ENCODE data around the gene BIN2. TPM values are rescaled to one million over a fixed set of nuclear protein-coding genes. Genes with fewer than 3 reads are reported as not detected.

The BIN2 gene
- total RNA-seq, 1 experiment from 2014 or later = 0.20 TPM

GRCh38 chr12:51238510-51239334 lies 85.3 kb downstream of the BIN2 start, which contains the start of gene DAZAP2 (continued):
- TF ChIP-seq ZNF512 (CRISPR knock-in tag; IDR thresholded peaks at IDR 0.05; ENCODE audit: borderline replicate concordance) (no peak), TEAD1 (CRISPR knock-in tag; IDR thresholded peaks at IDR 0.05) (peak; percentile 56; the same call in 1 of the 2 replicates), MLX (CRISPR knock-in tag; IDR thresholded peaks at IDR 0.05) (0 out of 2 replicates have a peak, but pooled peaks have one; percentile 23), FOXP1 (CRISPR knock-in tag; IDR thresholded peaks at IDR 0.05; ENCODE audit: borderline replicate concordance) (peak; percentile 77; the same call in 1 of the 2 replicates), ZNF263 (CRISPR knock-in tag; IDR thresholded peaks at IDR 0.05; ENCODE audit: low read depth) (no peak), CREB1 (CRISPR knock-in tag; IDR thresholded peaks at IDR 0.05) (0 out of 2 replicates have a peak, but pooled peaks have one; percentile 33), ZBTB43 (CRISPR knock-in tag; IDR thresholded peaks at IDR 0.05) (no peak), ZNF425 (CRISPR knock-in tag; conservative IDR thresholded peaks at IDR 0.05) (no peak), IRF2 (CRISPR knock-in tag; IDR thresholded peaks at IDR 0.05; ENCODE audit: borderline replicate concordance, low read depth) (no peak), ZNF232 (CRISPR knock-in tag; IDR thresholded peaks at IDR 0.05) (0 out of 2 replicates have a peak, but pooled peaks have one; percentile 73), ZNF396 (CRISPR knock-in tag; IDR thresholded peaks at IDR 0.05; ENCODE audit: borderline replicate concordance) (no peak), ETV6 (CRISPR knock-in tag; IDR thresholded peaks at IDR 0.05) (0 out of 2 replicates have a peak, but pooled peaks have one; percentile 66), NFATC4 (CRISPR knock-in tag; IDR thresholded peaks at IDR 0.05) (no peak), ZNF416 (CRISPR knock-in tag; IDR thresholded peaks at IDR 0.05) (no peak), ZNF219 (CRISPR knock-in tag; IDR thresholded peaks at IDR 0.05; ENCODE audit: borderline replicate concordance) (0 out of 2 replicates have a peak, but pooled peaks have one; percentile 36), SMAD4 (CRISPR knock-in tag; IDR thresholded peaks at IDR 0.05) (no peak), FOXK1 (CRISPR knock-in tag; IDR thresholded peaks at IDR 0.05) (peak; percentile 80)
- TF ChIP-seq, protein P1, sequence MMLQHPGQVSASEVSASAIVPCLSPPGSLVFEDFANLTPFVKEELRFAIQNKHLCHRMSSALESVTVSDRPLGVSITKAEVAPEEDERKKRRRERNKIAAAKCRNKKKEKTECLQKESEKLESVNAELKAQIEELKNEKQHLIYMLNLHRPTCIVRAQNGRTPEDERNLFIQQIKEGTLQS (CRISPR knock-in tag; conservative IDR thresholded peaks at IDR 0.05) = no peak
- TF ChIP-seq, protein P2, sequence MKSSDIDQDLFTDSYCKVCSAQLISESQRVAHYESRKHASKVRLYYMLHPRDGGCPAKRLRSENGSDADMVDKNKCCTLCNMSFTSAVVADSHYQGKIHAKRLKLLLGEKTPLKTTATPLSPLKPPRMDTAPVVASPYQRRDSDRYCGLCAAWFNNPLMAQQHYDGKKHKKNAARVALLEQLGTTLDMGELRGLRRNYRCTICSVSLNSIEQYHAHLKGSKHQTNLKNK (CRISPR knock-in tag; IDR thresholded peaks at IDR 0.05) = no peak
- TF ChIP-seq, protein P3, sequence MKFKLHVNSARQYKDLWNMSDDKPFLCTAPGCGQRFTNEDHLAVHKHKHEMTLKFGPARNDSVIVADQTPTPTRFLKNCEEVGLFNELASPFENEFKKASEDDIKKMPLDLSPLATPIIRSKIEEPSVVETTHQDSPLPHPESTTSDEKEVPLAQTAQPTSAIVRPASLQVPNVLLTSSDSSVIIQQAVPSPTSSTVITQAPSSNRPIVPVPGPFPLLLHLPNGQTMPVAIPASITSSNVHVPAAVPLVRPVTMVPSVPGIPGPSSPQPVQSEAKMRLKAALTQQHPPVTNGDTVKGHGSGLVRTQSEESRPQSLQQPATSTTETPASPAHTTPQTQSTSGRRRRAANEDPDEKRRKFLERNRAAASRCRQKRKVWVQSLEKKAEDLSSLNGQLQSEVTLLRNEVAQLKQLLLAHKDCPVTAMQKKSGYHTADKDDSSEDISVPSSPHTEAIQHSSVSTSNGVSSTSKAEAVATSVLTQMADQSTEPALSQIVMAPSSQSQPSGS (CRISPR knock-in tag; IDR thresholded peaks at IDR 0.05; ENCODE audit: borderline replicate concordance, low read depth) = no peak
- TF ChIP-seq, protein P4, sequence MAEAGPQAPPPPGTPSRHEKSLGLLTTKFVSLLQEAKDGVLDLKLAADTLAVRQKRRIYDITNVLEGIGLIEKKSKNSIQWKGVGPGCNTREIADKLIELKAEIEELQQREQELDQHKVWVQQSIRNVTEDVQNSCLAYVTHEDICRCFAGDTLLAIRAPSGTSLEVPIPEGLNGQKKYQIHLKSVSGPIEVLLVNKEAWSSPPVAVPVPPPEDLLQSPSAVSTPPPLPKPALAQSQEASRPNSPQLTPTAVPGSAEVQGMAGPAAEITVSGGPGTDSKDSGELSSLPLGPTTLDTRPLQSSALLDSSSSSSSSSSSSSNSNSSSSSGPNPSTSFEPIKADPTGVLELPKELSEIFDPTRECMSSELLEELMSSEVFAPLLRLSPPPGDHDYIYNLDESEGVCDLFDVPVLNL (CRISPR knock-in tag; IDR thresholded peaks at IDR 0.05; ENCODE audit: borderline replicate concordance, low read depth) = no peak
- TF ChIP-seq, protein P5, sequence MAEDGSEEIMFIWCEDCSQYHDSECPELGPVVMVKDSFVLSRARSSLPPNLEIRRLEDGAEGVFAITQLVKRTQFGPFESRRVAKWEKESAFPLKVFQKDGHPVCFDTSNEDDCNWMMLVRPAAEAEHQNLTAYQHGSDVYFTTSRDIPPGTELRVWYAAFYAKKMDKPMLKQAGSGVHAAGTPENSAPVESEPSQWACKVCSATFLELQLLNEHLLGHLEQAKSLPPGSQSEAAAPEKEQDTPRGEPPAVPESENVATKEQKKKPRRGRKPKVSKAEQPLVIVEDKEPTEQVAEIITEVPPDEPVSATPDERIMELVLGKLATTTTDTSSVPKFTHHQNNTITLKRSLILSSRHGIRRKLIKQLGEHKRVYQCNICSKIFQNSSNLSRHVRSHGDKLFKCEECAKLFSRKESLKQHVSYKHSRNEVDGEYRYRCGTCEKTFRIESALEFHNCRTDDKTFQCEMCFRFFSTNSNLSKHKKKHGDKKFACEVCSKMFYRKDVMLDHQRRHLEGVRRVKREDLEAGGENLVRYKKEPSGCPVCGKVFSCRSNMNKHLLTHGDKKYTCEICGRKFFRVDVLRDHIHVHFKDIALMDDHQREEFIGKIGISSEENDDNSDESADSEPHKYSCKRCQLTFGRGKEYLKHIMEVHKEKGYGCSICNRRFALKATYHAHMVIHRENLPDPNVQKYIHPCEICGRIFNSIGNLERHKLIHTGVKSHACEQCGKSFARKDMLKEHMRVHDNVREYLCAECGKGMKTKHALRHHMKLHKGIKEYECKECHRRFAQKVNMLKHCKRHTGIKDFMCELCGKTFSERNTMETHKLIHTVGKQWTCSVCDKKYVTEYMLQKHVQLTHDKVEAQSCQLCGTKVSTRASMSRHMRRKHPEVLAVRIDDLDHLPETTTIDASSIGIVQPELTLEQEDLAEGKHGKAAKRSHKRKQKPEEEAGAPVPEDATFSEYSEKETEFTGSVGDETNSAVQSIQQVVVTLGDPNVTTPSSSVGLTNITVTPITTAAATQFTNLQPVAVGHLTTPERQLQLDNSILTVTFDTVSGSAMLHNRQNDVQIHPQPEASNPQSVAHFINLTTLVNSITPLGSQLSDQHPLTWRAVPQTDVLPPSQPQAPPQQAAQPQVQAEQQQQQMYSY (CRISPR knock-in tag; IDR thresholded peaks at IDR 0.05) = peak; percentile 65; the same call in 1 of the 2 replicates

All from WTC11 (cell line).